Measurements from ENCODE around the gene CDK14.

- TF ChIP-seq, protein P1, sequence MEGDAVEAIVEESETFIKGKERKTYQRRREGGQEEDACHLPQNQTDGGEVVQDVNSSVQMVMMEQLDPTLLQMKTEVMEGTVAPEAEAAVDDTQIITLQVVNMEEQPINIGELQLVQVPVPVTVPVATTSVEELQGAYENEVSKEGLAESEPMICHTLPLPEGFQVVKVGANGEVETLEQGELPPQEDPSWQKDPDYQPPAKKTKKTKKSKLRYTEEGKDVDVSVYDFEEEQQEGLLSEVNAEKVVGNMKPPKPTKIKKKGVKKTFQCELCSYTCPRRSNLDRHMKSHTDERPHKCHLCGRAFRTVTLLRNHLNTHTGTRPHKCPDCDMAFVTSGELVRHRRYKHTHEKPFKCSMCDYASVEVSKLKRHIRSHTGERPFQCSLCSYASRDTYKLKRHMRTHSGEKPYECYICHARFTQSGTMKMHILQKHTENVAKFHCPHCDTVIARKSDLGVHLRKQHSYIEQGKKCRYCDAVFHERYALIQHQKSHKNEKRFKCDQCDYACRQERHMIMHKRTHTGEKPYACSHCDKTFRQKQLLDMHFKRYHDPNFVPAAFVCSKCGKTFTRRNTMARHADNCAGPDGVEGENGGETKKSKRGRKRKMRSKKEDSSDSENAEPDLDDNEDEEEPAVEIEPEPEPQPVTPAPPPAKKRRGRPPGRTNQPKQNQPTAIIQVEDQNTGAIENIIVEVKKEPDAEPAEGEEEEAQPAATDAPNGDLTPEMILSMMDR (IDR thresholded peaks at IDR 0.05) = no peak
- TF ChIP-seq EP300 (IDR thresholded peaks at IDR 0.05) = no peak
Measured at GRCh38 chr7:91054374-91054773, 458.3 kb downstream of the CDK14 start.

Measured in stomach (tissue), 4 donors.